ENCODE measurements around the gene DENND6A.
"Not testable (repeated sequence)": the region's sequence is repeated elsewhere in the genome, so short reads cannot be mapped to it uniquely, and the experiment has no call there.

The DENND6A gene

DNA sequence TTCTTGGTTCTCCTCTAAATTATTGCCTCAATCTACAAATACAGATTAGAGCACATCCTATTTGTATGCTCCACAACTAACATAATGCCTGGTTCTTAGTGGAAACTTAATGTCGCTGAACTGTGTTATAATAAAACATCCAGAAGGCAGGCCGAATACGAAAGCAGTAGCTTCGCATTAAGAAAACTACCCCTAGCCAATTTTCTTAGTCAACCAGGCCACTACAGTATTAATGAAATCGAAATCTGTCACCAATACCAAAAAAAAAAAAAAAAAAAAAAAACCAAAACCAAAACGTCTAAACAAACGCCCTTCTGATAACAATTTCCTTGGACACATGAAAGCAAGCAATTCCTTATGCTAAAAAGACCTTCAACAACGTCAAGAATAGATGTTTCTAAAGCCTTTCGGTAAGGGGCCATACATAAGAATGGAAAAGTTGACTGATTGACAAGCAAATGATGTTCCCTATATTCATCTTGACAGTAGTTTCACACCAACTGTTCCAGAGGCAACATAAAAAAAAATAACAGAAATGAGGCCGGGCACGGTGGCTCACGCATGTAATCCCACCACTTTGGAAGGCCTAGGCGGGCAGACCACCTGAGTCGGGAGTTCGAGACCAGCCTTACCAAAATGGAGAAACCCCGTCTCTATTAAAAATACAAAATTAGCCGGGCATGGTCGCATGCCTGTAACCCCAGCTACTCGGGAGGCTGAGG is 1.3 kb downstream of the DENND6A start:
- DNase-seq = no peak

DNA sequence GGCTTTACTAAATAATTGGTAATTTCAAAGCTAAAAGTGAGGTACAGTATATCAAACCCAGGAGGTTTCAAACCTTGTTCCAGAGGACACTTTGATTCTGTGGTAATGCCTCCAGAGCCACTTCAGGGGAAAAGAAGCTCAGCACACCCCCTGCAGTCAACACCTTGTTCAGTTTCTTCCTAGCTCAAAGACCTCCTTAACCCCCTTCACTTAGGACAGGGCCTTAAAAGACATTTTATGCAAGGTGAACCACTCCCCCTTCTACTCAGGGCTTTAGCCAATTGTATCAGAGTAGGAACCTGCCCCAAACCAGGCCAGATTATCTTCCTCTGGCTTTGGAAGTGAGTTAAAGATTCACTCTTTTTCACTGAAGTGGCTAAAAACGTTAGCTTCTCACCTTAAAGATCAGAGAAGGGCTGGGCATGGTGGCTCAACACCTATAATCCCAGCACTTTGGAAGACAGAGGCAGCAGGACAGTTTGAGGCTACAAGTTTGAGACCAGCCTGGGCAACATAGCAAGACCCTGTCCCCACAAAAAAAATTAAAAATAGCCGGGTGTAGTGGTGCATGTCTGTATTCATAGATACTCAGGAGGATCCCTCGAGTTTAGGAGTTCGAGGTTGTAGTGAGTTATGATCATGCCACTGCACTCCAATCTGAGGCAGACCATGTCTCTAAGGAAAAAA is 3.4 kb downstream of the DENND6A start:
- no peak for DNase-seq

DNA sequence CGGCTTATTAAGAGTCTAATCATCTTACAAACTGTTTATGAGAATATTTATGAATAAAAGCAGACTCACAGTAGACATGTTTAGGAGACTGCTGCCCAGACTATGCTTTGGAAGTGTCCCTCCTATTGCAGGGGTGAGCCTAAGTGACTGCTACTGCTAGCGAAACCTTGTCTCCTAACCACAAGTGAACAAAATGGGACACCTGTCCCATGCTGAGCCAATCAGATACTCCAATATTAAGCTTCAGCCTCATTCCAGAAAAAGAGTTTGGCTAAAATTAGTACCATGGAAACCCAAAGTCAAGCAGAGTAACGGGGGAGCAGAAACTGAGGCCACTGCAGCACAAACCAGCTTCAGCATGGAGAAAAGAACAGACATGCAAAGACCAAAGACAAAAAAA is 4.6 kb downstream of the DENND6A start:
- DNase-seq = peak; percentile 51

DNA sequence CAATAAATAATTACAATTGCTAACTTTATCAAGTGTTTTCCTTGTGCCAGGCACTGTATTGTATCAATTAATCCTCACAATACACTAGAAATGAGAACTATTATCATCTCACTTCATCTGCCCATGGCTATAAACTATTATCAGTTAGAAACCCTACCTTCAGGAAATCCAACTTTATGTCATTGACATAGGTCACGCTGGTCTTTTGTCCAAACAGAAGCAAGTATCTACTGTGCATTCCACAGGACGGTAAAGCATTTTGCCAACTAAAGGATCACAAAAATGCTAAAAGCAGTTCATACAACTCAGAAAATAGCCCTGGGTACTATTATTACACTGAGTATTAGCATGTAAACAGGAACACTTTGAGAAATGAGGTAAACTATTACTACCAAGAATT is 9.6 kb downstream of the DENND6A start:
- no peak for DNase-seq

DNA sequence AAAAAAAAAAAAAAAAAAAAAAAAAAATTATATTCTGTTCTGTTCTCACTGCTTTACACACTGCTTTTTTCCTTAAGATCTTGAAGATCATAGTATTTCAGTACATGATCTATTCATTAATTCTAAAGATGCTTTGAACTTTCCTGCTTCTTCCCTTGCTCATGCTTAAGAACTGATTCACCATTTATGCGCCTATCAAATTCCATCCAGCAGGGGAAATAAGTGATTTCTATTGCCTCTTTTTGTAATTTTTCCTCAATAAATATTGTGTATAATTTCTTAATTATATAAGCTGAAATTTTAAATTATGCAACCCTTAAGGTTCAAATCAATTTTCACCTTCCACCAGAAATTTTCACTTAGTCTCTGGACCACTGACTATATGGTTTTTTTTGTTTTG is 10.6 kb downstream of the DENND6A start:
- DNase-seq = no peak

DNA sequence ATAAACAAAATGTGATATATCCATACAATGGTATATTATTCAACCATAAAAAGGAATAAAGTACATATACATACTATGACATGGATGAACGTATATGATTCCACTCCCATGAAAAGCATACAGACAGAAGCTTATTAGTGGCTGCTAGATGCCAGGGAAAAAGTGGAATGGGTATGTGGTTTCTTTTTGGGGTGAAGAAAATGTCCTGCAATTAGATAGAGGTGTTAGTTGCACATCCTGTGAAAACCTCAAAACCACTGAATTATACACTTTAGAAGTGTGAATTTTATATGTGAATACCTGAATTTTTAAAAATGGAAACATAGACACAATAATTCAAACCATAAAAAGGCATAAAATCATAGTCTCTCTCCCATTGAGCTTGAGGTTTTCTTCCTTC is 11.2 kb downstream of the DENND6A start:
- DNase-seq = no peak

DNA sequence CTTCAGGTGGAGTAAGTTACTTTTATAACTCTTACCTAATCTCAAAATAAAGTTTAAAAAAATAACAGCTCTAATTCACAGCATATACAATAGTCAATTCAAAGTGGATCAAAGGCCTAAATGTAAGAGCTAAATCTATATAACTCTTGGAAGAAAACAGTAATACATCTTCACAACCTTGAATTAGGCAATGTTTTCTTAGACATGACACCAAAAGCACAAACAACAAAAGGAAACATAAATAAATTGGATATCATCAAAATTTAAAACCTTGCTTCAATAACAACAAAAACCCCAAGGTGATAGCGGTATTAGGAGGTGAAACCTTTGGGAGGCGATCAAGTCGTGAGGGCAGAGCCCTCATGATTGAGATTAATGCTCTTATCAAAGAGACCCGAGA is 12.8 kb downstream of the DENND6A start:
- DNase-seq = no peak

DNA sequence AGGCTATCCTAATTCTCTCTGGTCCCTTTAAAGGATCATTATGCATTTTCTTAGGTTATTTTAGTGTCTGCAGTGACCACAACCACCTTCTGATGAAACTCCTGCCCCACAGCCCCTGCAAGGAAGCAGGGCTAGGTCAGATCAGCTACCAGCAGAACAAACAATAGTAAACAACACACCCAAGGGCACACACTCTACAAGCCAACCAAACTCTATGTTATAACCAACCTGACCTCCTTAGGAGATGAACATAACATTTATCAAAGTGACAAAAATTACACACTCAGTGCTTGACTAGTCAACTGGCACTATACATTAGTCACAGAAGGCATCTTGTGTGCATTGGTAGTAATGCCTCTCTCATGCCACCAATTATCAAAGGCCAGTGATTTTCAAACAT is 17.3 kb downstream of the DENND6A start:
- DNase-seq = no peak

DNA sequence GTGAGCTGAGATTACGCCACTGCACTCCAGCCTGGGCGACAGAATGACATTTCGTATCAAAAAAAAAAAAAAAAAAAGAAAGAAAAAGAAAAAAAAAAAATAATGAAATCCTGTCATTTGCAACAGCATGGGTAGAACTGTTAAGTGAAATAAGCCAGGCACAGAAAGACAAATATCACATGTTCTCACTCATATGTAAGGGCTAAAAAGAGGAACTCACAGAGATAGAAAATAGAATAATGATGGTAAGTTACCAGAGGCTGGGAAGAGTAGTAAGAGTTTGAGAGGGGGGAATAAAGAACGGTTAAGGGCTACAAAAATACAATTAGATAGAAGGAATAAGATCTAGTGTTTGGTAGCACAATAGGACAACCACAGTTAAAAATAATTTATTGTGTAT is 19.7 kb downstream of the DENND6A start:
- no peak for DNase-seq

DNA sequence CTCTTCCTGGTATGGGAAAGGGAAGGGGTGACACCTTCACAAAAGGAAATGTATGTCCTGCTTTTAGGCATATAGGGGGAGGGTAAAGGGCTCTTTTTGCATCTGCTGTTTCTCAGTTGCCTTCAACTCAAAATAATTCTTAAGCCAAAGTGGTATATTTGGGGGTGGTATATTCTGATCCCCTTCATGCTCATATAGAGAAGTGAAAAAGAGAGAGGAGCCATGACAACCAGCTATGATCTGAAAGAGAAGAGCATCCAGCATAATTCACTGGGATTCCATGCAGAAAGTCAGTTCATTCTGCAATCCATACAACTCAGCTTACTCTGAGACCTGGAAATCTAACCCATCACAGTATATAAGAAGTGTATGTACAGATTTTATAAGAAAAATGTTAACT is 22.3 kb downstream of the DENND6A start:
- DNase-seq = no peak

DNA sequence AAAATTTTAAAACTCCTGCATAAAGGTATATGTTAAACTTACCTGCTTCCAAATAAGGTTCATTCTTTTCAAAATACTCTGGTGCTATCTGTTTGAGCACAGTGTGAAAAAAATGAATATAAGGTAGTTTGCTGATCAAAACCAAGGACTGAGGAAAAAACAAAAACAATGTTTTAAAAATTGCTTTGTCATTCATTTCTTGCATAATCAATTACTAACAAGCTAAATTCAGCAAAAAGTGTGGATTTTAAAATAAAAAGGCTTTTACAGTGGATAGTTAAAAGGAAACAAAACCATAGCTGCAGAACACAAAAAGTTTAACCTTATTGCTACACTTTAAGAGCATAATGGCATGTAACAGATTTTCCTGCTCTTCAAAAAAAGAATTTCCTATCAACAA is 31.5 kb downstream of the DENND6A start:
- no peak for DNase-seq

DNA sequence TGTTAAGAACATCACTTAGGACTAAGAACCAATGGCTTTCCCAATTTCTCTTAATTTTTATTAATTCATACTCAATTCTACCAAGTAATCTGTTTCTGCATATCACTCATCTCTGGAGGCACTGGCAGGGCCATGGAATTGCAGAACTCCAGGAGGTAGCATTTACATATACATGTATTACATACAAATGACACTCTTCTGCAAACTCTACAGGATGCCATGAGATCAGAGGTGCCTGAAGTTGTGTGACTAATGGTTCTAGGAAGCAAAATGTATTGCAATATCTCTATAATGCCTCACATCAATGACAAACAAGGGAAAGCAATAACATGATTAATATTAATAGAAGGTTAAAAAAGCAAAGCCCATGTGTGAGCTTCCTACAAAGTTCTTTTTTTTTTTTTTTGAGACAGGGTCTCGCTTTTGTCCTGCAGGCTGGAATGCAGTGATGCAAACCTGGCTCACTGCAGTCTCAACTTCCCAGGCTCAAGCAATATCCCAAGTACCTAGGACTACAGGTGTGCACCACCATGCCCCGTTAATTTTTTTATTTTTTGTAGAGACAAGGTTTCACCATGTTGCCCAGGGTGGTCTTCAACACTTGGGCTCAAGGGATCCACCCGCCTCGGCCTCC is 33.0 kb downstream of the DENND6A start:
- DNase-seq = no peak

DNA sequence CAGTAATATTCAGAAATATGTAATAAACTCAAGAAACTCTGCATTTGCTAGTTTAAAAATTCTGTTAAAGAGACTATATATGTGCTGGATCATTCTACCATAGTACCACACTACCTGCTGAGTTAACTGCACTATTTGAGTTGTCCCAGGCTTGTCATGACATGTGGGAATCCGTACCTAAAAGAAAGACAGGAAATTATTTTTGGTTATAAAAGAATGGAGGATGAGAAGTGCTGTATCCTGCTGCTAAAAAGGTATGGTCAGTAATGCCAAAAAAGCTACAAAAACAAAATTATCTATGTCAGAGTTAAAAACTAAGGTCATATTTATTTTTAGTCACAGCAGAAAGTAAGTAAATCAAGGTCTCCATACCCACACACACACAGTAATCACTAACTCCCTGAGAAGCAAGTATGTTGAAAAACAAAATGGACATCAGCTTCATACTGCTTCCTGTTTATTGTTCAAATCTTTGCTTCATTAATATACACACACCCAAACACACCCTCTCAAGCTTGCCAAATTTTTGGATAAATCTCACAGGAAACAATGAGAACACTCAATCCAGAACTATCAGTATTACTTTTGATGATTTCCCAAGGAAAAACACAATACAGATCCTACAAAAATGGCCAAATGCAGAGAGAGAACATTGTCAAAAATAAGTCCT is 33.7 kb downstream of the DENND6A start:
- no peak for DNase-seq

DNA sequence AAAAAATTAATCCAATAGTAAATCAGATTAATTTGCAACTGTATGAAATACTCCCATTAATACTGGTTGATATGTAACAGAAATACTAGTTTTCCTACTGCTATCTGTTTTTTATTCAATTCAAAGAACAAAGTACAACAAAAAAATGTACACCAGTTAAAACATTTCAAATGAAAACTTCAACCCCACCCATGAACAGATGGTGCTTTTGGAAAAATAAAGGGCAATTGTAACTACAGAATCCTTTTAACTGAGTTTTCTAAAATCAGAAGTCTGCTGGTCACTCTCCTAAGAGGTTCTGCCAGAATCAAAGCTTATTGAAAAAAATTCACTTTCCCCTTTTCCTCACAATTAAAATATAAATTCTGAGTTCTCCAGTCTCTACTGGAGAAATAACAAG is 34.3 kb downstream of the DENND6A start:
- DNase-seq = no peak

DNA sequence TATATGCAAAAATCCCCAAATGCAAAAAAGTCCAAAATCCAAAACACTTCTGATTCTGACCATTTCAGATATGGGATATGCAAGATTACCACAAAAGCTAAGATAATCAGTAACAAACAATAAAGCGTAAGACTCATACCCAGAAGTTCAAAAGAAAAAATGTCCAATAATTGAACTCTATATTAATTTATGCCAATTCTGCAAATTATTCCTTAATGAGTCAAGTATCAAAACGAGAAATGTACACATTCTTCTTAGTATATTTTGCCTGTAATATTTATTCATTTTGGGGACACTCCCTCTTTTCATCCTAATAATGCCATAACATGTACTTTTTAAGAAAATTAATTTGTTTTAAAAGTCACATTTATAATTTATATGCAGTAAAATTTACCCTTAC is 37.1 kb downstream of the DENND6A start:
- DNase-seq = no peak

DNA sequence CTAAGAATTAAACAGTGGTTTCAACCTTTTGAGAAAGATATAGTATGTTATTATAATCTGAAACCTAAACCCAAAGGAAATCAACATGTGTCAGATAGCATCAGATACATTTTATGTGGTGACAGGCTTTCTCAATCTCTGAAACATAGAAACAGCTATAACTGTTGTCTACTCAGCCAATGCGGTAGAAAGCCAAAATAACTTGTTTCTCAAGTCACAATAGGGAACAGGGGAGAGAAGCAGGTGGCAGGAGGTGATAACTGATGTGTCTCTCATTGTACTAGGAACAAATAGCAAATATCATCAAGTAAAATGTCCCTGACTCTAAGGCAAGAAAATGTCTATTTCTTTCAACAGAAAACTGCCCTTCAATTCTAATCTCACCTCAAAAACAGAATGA is 38.6 kb downstream of the DENND6A start:
- no peak for DNase-seq

DNA sequence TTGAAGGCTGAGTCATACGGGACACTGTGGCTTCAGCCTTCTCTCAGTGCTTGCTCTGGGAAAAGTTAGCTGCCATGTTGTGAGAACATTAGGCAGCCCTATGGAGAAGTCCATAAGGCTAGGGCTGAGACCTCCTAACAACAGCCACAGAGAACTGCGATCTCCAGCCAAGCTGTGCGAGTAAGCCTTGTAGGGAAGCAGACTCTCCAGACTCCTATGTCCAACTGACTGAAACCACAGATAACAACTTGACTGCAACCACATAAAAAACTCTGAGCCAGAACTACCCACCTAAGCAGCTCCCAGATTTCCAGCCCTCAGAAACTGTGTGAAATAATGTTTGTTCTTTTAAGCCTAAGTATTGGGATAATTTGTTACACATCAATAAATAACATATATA is 40.7 kb downstream of the DENND6A start:
- no peak for DNase-seq

DNA sequence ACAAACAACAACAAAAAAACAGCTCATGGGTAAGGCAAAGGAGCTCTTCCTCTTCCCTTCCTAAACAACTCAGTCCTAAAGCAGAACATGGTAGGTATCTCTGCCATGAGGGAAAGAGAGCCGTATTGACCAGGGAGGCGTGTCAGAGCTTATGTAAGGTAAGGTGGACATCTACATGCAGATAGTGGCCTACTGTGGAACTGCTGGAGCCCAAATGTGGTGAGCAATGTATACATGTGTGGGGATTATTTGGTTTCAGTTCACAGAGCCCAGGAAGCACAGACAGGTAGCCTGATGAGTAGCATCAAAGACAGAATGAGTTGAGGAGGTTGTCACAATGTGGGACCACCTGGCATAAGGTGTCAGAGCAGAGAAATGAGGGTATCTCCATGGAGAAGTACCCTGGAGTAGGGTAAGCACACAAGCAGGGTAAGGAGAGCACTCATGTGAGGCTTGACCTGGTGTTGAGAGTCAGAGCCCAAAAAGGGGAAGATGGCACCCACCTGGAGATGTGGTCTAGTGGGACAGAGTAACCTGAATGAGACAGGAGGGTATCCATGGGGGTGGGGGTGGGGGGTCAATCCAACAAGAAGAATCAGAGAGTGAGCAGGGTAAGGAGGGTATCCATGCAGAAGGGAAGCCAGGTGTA is 45.5 kb downstream of the DENND6A start:
- DNase-seq = no peak

DNA sequence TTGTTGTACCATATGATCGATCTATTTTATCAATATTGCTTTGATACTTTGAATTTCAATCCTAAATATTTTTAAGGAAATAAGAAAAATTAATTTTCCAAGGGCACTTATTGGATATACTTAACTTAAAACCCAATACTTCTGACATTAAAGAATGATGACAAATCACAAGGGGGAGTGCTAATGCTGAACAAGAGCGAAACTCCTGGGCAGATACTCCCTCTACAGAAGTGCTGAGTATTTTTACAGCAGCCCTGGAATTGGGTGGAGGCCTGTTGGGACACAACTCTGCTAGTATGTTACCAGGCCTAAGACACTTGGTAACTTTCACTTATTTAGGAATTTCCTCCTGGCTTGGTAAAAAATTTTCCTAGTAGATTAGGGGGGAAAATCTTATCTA is 46.2 kb downstream of the DENND6A start:
- no peak for DNase-seq

DNA sequence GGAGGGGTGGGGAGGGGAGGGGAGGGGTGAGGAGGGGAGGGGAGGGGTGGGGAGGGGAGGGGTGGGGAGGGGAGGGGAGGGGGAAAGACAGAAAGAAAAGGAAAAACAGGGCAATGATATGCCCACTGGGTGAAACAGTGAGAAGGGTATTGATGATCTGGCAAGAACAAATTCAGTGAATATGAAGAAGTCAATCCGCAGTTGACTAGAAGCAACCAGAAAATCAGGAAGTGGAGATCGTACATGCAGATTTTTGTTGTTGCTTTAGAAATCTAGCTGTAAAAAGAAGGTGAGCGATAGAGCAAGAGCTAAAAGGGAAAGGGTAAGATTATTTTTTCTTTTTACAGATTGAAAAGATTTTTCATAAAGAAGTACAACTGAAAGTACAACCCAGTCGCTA is 48.1 kb downstream of the DENND6A start:
- no peak for DNase-seq

DNA sequence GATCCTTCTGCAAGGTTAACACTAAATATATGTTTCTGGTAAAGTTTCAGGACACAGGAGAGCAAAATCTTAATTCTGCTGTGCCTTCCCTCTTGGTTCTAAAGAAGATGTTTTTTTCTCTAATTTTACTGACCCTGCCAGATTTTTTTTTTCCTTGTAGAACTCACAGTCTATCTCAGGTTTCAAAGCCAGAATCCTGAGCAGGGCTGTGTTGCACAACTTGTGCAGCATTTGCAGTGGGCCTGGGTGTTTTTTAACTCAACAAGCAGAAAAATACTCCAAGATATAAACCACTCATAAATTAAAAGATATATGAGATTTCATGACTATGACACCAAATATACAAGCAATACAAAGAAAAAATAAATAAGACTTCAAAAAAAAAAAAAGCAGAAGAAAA is 55.5 kb downstream of the DENND6A start:
- DNase-seq = no peak

DNA sequence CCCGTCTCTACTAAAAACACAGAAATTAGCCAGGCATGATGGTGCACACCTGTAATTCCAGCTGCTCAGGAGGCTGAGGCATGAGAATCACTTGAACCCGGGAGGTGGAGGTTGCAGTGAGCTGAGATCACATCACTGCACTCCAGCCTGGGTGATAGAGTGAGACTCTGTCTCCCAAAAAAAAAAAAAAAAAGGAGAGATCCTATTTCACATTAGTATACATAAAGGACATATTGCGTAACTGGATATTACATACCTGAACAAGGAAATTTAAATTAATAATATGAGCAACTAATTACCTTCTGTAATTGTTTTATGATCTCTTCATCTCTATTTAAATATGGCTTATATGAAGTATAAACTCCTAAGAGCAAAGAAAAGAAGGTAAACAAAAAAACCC is 58.6 kb downstream of the DENND6A start:
- not testable (repeated sequence) for DNase-seq

DNA sequence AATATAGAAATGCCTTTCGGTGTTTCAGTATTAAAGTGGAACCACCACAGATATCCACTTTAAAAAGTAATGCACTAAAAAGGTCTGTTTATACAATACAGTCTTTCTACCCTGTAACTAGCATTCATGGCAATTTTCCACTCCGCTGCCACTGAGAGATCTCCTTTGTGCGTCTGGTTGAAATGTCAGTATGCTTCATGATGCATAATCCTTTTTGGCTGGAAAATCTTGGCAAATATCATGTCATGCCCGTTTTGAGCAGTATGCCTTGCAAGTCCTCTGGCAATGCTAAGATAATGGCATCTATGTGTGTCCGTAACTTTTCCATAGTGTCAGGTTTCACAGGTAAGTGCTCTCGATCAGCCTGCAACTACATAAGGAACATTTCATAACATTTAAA is 64.9 kb downstream of the DENND6A start:
- no peak for DNase-seq
